ENCODE results near the gene PRR16.

DNA sequence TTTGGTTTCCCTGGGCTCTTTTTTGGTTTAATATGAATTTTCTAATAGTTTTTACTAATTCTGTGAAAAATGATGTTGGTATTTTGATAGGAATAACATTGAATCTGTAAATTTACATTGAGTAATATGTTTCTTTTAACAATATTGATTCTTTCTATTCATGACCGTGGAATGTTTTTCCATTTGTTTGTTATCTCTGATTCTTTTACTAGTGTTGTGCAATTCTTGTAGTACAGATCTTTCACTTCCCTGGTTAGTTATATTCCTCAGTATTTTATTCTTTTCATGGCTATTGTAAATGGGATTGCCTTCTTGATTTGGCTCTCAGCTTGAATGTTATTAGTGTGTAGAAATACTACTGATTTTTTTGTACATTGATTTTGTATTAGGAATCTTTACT, 137.9 kb downstream of the PRR16 start:
- no peak for TF ChIP-seq POLR2A (IDR thresholded peaks at IDR 0.05)
- TF ChIP-seq, protein P1, sequence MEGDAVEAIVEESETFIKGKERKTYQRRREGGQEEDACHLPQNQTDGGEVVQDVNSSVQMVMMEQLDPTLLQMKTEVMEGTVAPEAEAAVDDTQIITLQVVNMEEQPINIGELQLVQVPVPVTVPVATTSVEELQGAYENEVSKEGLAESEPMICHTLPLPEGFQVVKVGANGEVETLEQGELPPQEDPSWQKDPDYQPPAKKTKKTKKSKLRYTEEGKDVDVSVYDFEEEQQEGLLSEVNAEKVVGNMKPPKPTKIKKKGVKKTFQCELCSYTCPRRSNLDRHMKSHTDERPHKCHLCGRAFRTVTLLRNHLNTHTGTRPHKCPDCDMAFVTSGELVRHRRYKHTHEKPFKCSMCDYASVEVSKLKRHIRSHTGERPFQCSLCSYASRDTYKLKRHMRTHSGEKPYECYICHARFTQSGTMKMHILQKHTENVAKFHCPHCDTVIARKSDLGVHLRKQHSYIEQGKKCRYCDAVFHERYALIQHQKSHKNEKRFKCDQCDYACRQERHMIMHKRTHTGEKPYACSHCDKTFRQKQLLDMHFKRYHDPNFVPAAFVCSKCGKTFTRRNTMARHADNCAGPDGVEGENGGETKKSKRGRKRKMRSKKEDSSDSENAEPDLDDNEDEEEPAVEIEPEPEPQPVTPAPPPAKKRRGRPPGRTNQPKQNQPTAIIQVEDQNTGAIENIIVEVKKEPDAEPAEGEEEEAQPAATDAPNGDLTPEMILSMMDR (IDR thresholded peaks at IDR 0.05) = no peak

All from lower leg skin (tissue), 3 donors.